K562 (cell line): ENCODE measurements around the gene ANKLE2. TPM values are rescaled to one million over a fixed set of nuclear protein-coding genes. Genes with fewer than 3 reads are reported as not detected.

ENCODE experiments used
- ATAC-seq: fragments of 200-7000 bp; cut with Tn5 transposase; 3 replicates; pipeline ENCODE4 v1.9.1; 2020; ENCODE audit warnings: moderate library complexity
- BruUV-seq: library from RNA; stranded (reverse); fragments of 400-500 nt; replicated peaks from 2 replicates; lab custom pipeline; 2021; lab: Mats Ljungman, UMichigan
- CTCF ChIA-PET: fragments of 300-600 bp; formaldehyde crosslinking; extraction: SDS; loops from one replicate; lab custom pipeline; 2021; ENCODE audit warnings: low intra/inter-chr PET ratio; lab: Yijun Ruan, JAX
- POLR2A ChIA-PET: fragments of 300-600, 350-650 bp; sonication (Branson Sonifier 250); formaldehyde crosslinking; extraction: SDS; loops from one replicate; lab custom pipeline; 2021; ENCODE audit warnings: antibody characterized with exemption, inconsistent platforms; lab: Yijun Ruan, JAX
- DNase-seq, 4 experiments: peaks; one replicate each; pipeline versions ENCODE4 v3.0.0 to v3.0.0-alpha.2; 2011 to 2018; ENCODE audit warnings: low spot score in 3 of 4, mixed read lengths in 3 of 4; ENCODE audit errors: extremely low read depth in 1 of 4
- FAIRE-seq: peaks from 2 replicates; lab custom pipeline; 2011; peaks lifted over from hg19 to GRCh38; lab: Jason Lieb, UNC
- H2AFZ ChIP-seq: 2 replicates; pipeline ENCODE4 v1.6.0; 2011; ENCODE audit warnings: low read depth, low read length, control low read depth, inconsistent platforms
- H3K27ac ChIP-seq: fragments of 200-600 bp; 3 replicates; pipeline ENCODE4 v1.8.0; 2011; ENCODE audit warnings: low read depth, mild to moderate bottlenecking, control low read depth, inconsistent platforms, low read length, moderate library complexity, mixed read lengths; ENCODE audit errors: extremely low read depth
- H3K27me3 ChIP-seq, 2 experiments: fragments of 300-600 bp in 1 of 2; 2 replicates in 1 of 2; 3 replicates in 1 of 2; pipeline versions ENCODE4 v1.6.0 to v1.8.0; 2011; ENCODE audit warnings: inconsistent platforms in 2 of 2, low read length in 2 of 2, mild to moderate bottlenecking in 1 of 2, mixed read lengths in 1 of 2, moderate library complexity in 1 of 2; ENCODE audit not compliant: control insufficient read depth in 2 of 2, insufficient read depth in 2 of 2
- H3K36me3 ChIP-seq: fragments of 300-600 bp; 3 replicates; pipeline ENCODE4 v1.8.0; 2011; ENCODE audit warnings: mild to moderate bottlenecking, low read length, inconsistent platforms; ENCODE audit not compliant: control insufficient read depth, insufficient read depth
- H3K4me1 ChIP-seq, 2 experiments: fragments of 200-600 bp in 1 of 2; replicated peaks in 1 of 2; 2 replicates in 1 of 2; 3 replicates in 1 of 2; pipeline versions ENCODE4 v1.5.1 to v1.8.0; 2011; ENCODE audit warnings: inconsistent platforms in 2 of 2, low read length in 2 of 2, mild to moderate bottlenecking in 1 of 2, mixed read lengths in 1 of 2, moderate library complexity in 1 of 2; ENCODE audit not compliant: control insufficient read depth in 2 of 2, insufficient read depth in 2 of 2
- H3K4me2 ChIP-seq: 2 replicates; pipeline ENCODE4 v1.6.1; 2011; ENCODE audit warnings: low read length, control low read depth, inconsistent platforms, mixed read lengths; ENCODE audit not compliant: insufficient read depth
- H3K4me3 ChIP-seq: fragments of 200-600 bp; sonication (generic), shearing (Covaris generic); 2 replicates; pipeline ENCODE4 v1.5.1; 2016; ENCODE audit warnings: control low read depth, inconsistent platforms
- H3K79me2 ChIP-seq: fragments of 200-600 bp; 3 replicates; pipeline ENCODE4 v1.8.0; 2011; ENCODE audit warnings: low read length, inconsistent platforms; ENCODE audit not compliant: control insufficient read depth, insufficient read depth
- H3K9ac ChIP-seq, 2 experiments: 2 replicates each; pipeline versions ENCODE4 v1.6.0 to v1.6.1; 2011; ENCODE audit warnings: low read depth in 2 of 2, low read length in 2 of 2, control low read depth in 1 of 2, inconsistent platforms in 1 of 2, mild to moderate bottlenecking in 1 of 2, mixed read lengths in 1 of 2; ENCODE audit not compliant: insufficient read depth in 1 of 2
- H3K9me1 ChIP-seq: one replicate; pipeline ENCODE4 v1.6.0; 2011; ENCODE audit warnings: inconsistent platforms, mild to moderate bottlenecking, low read length, moderate library complexity; ENCODE audit not compliant: control insufficient read depth, insufficient read depth
- H3K9me3 ChIP-seq: replicated peaks from 2 replicates; pipeline ENCODE4 v1.5.1; 2011; ENCODE audit warnings: low read depth, low read length, inconsistent platforms; ENCODE audit not compliant: control insufficient read depth, insufficient read depth
- H4K20me1 ChIP-seq: replicated peaks from 2 replicates; pipeline ENCODE4 v1.6.1; 2011; ENCODE audit warnings: low read length, inconsistent platforms, mixed read lengths; ENCODE audit not compliant: control insufficient read depth, insufficient read depth
- ASH1L ChIP-seq: fragments of 450-650 bp; IDR thresholded peaks from 2 replicates; pipeline ENCODE4 v1.6.1; 2018; ENCODE audit warnings: borderline replicate concordance, mild to moderate bottlenecking, low read depth; ENCODE audit not compliant: partially characterized antibody
- C11orf30 ChIP-seq: fragments of 450-650 bp; IDR thresholded peaks from 2 replicates; pipeline ENCODE4 v1.6.1; 2016; ENCODE audit warnings: low read depth, mild to moderate bottlenecking
- HDGF ChIP-seq: fragments of 450-650 bp; IDR thresholded peaks from 2 replicates; pipeline ENCODE4 v1.6.1; 2016
- PCBP2 ChIP-seq: fragments of 200-400 bp; formaldehyde crosslinking; IDR thresholded peaks from 2 replicates; pipeline ENCODE4 v1.6.1; 2018; ENCODE audit warnings: low read length, low read depth, mild to moderate bottlenecking, moderate library complexity; ENCODE audit not compliant: poor library complexity, severe bottlenecking
- POLR2G ChIP-seq: fragments of 200-400 bp; formaldehyde crosslinking; IDR thresholded peaks from 2 replicates; pipeline ENCODE4 v1.6.1; 2017; ENCODE audit warnings: low read depth, mild to moderate bottlenecking, antibody characterized with exemption, low read length, moderate library complexity
- SOX6 ChIP-seq: fragments of 450-650 bp; IDR thresholded peaks from 2 replicates; pipeline ENCODE4 v1.6.1; 2014; ENCODE audit warnings: mild to moderate bottlenecking
- TAF7 ChIP-seq: fragments of 450-650 bp; IDR thresholded peaks from 2 replicates; pipeline ENCODE4 v1.6.1; 2016; ENCODE audit warnings: missing genetic modification characterization, missing compliant biosample characterization
- ZNF174 ChIP-seq: fragments of 250-450 bp; sonication (Bioruptor Pico); IDR thresholded peaks from 2 replicates; pipeline ENCODE4 v1.4.0; 2020; ENCODE audit warnings: mild to moderate bottlenecking
- WGBS: fragments of 100-300 bp; shearing (Covaris generic); methylation state at CpG from one replicate; pipeline ENCODE4 v1.1.6; 2016; ENCODE audit warnings: low coverage, mixed read lengths; ENCODE audit not compliant: insufficient coverage; ENCODE audit errors: missing lambda C conversion rate; 5-methylcytosine and 5-hydroxymethylcytosine counted together
- in situ Hi-C: fragments of 300-500 bp; cut with MboI; formaldehyde crosslinking; loops from 4 replicates; pipeline ENCODE4 v1.15.0; 2018; ENCODE audit warnings: inconsistent platforms, mixed read lengths
- intact Hi-C: fragments of 100-400 bp; cut with micrococcal nuclease; formaldehyde crosslinking; loops from 2 replicates; pipeline ENCODE4 v1.14.2; 2022
- polyA plus RNA-seq, 8 experiments: library from polyadenylated mRNA; depleted of rRNA in 4 of 8; stranded (reverse) in 5 of 8; unstranded in 3 of 8; fragments of >200 nt; fragmentation: Nextera tagmentation in 2 of 8; fragmentation: Illumina TruSeq in 1 of 8; extraction: Ambion mirVana in 2 of 8; extraction: Trizol in 1 of 8; gene quantifications; 2 replicates each; pipeline versions ENCODE4 v1.2.1 to v1.2.3, GENCODE V29; 2011 to 2014; ENCODE audit warnings: inconsistent platforms in 1 of 8, missing spikeins in 1 of 8
- total RNA-seq, 7 experiments: library from RNA; depleted of rRNA in 6 of 7; stranded (reverse); fragments of >200 nt in 6 of 7; fragmentation: Illumina TruSeq in 2 of 7; extraction: Trizol in 2 of 7; gene quantifications; 2 replicates each; pipeline versions ENCODE4 v1.2.1 to v1.2.3, GENCODE V29; 2011 to 2021; ENCODE audit warnings: low replicate concordance in 1 of 7
- TF ChIP-seq, protein P1 (sequence below), 3 experiments: IDR thresholded peaks in 2 of 3; conservative IDR thresholded peaks in 1 of 3; 2 replicates each; pipeline ENCODE4 v1.5.1; 2011 to 2012; ENCODE audit warnings: low read length in 3 of 3, mild to moderate bottlenecking in 3 of 3, control low read depth in 2 of 3, improper control_type of control experiment in 1 of 3, inconsistent platforms in 1 of 3, low read depth in 1 of 3, mixed read lengths in 1 of 3, moderate library complexity in 1 of 3; ENCODE audit not compliant: insufficient read depth in 2 of 3
- TF ChIP-seq, protein P2 (sequence below): fragments of 250-450 bp; sonication (Bioruptor Pico); IDR thresholded peaks from 2 replicates; pipeline ENCODE4 v1.8.0; 2022; ENCODE audit warnings: inconsistent platforms, mild to moderate bottlenecking, moderate library complexity, borderline replicate concordance

The ANKLE2 gene
- total and polyA plus RNA-seq, 9 of the 15 experiments (the other 6 are each of a cell fraction or from before 2014, with no cell fraction given): 3.2 to 57.7 (median 45.6) TPM

DNA sequence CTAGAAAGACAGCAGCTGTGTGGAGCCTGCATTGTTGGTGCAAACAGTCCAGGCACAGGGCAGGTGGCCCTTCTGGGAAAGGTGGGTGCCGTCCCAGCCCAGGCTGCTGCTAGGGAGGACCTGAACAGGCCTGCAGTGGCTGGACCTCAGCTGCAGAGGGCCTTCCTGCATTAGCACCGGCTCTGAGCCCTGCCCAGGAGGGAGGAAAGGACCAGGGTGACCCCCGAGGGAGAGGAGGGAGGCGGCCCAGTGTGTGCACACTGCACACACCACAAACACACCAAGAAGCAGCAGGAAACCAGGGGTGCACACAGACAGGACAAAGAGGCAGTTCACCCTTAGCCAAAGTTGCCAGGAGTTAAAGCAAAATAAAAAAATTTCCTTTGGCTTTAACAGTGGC is 59.0 kb downstream of the ANKLE2 start:
- H3K9me1 ChIP-seq: no peaks in the 10 kb centered on the region
- H3K27me3 ChIP-seq: no peaks in the 10 kb centered on the region
- ChIA-PET POLR2A (interaction anchor here (0.9 kb wide), 1 partner anchor 10 kb away, joined by 4 read pairs; no protein-coding TSS in a partner anchor), CTCF (no interaction called here)
- BruUV-seq: no TSS peak
- no peak overlapping the region for H2AFZ ChIP-seq
- 94% methylated on average over 2 of the region's 4 CpGs for WGBS
- H3K27ac ChIP-seq: no peak overlapping the region
- DNase-seq: no peak
- no peak overlapping the region; a peak in 1 of 4 replicates for H3K9ac ChIP-seq
- H3K4me3 ChIP-seq: no peak overlapping the region
- no peak for TF ChIP-seq TAF7 (tag)
- no peak for TF ChIP-seq PCBP2
- peak; percentile 46; the same call in 1 of the 2 replicates for TF ChIP-seq POLR2G
- TF ChIP-seq ZNF174 (CRISPR knock-in tag): no peak
- no peak for TF ChIP-seq SOX6
- TF ChIP-seq, protein P1, sequence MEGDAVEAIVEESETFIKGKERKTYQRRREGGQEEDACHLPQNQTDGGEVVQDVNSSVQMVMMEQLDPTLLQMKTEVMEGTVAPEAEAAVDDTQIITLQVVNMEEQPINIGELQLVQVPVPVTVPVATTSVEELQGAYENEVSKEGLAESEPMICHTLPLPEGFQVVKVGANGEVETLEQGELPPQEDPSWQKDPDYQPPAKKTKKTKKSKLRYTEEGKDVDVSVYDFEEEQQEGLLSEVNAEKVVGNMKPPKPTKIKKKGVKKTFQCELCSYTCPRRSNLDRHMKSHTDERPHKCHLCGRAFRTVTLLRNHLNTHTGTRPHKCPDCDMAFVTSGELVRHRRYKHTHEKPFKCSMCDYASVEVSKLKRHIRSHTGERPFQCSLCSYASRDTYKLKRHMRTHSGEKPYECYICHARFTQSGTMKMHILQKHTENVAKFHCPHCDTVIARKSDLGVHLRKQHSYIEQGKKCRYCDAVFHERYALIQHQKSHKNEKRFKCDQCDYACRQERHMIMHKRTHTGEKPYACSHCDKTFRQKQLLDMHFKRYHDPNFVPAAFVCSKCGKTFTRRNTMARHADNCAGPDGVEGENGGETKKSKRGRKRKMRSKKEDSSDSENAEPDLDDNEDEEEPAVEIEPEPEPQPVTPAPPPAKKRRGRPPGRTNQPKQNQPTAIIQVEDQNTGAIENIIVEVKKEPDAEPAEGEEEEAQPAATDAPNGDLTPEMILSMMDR (IDR thresholded peaks at IDR 0.05 in 2 of 3, conservative IDR thresholded peaks at IDR 0.05 in 1 of 3; ENCODE audit: insufficient read depth in 2 of 3, low read depth in 1 of 3, low read length in 3 of 3): peak in 2 of 3 experiments; percentile 7; a peak in 1 of 6 replicates
- no peak for TF ChIP-seq C11orf30
- TF ChIP-seq HDGF: no peak
- no peak for TF ChIP-seq ASH1L
- TF ChIP-seq, protein P2, sequence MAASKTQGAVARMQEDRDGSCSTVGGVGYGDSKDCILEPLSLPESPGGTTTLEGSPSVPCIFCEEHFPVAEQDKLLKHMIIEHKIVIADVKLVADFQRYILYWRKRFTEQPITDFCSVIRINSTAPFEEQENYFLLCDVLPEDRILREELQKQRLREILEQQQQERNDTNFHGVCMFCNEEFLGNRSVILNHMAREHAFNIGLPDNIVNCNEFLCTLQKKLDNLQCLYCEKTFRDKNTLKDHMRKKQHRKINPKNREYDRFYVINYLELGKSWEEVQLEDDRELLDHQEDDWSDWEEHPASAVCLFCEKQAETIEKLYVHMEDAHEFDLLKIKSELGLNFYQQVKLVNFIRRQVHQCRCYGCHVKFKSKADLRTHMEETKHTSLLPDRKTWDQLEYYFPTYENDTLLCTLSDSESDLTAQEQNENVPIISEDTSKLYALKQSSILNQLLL (CRISPR knock-in tag): no peak
- H3K4me2 ChIP-seq: no peak overlapping the region
- H3K4me1 ChIP-seq: peaks cover 0 to 7% of the 10 kb centered on the region in 2 experiments; a peak in 2 of 5 replicates
- H3K79me2 ChIP-seq: no peaks in the 10 kb centered on the region
- peak; percentile 66 for ATAC-seq
- no peaks in the 10 kb centered on the region for H4K20me1 ChIP-seq
- no peaks in the 10 kb centered on the region for H3K9me3 ChIP-seq
- no peak for FAIRE-seq
- peaks cover 68% of the 10 kb centered on the region for H3K36me3 ChIP-seq
- intact Hi-C loops (no loop called here), in situ Hi-C loops (no loop called here)
